H1 (cell line): ENCODE data around the gene SH2D5. TPM values are rescaled to one million over a fixed set of nuclear protein-coding genes. Genes with fewer than 3 reads are reported as not detected.

Source experiments
- TCF12 ChIP-seq: IDR thresholded peaks from 2 replicates; pipeline ENCODE4 v1.6.1; 2011; ENCODE audit warnings: low read depth, mild to moderate bottlenecking, low read length
- YY1 ChIP-seq: IDR thresholded peaks from 2 replicates; pipeline ENCODE4 v1.6.1; 2011; ENCODE audit warnings: low read depth, mild to moderate bottlenecking, low read length
- polyA plus RNA-seq, 7 experiments: library from polyadenylated mRNA; depleted of rRNA in 3 of 7; stranded (reverse) in 5 of 7; unstranded in 2 of 7; fragments of >200 nt in 5 of 7; fragments of 200-250 nt in 2 of 7; gene quantifications; 1 replicate in 5 of 7; 2 replicates in 1 of 7; 4 replicates in 1 of 7; pipeline versions ENCODE4 v1.2.1 to v1.2.3, GENCODE V29; 2011 to 2013; ENCODE audit warnings: missing spikeins in 2 of 7, mixed read lengths in 2 of 7
- total RNA-seq: library from RNA; stranded (reverse); fragmentation: NEBNext Ultra II Directional; extraction: Animal tissue kit (Norgen Biotek cat#: 25700); gene quantifications from 2 replicates; pipeline ENCODE4 v1.2.1, GENCODE V29; 2021

SH2D5 gene
- total and polyA plus RNA-seq, 2 of the 8 experiments (the other 6 are each of a cell fraction or from before 2014, with no cell fraction given): 13.2 to 18.4 TPM

- TF ChIP-seq TCF12 (no peak), YY1 (no peak)
Observed at GRCh38 chr1:20708891-20709290, 23.6 kb downstream of the SH2D5 start (continued).
